Body of pancreas (tissue), 4 donors: Measurements from ENCODE around the gene TMEM50A.

Source experiments
- CTCF ChIP-seq, 7 experiments: fragments of 450-650 bp in 4 of 7; fragments of 200-600 bp in 3 of 7; sonication (generic) in 3 of 7; IDR thresholded peaks; one replicate each; pipeline ENCODE4 v1.5.1; 2016 to 2019; ENCODE audit warnings: antibody characterized with exemption in 7 of 7
- POLR2A ChIP-seq, 3 donors: fragments of 450-650 bp; IDR thresholded peaks; one replicate each; pipeline ENCODE4 v1.6.1; 2016; ENCODE audit warnings: antibody characterized with exemption in 3 of 3, mild to moderate bottlenecking in 2 of 3

- TF ChIP-seq CTCF (IDR thresholded peaks at IDR 0.05) (no peak), POLR2A (IDR thresholded peaks at IDR 0.05) (no peak)
Measured at GRCh38 chr1:25347556-25347955, 9.4 kb downstream of the TMEM50A start.
